ENCODE data around the gene DHX16.
A peak's percentile ranks its signal among the peaks of the same experiment; 100 is the strongest.

GRCh38 chr6:30614843-30615218, 58.0 kb downstream of the DHX16 start:
- no peak for TF ChIP-seq CTCF (IDR thresholded peaks at IDR 0.05)
- no peak for TF ChIP-seq EP300 (IDR thresholded peaks at IDR 0.05)
- peak; percentile 54 for TF ChIP-seq POLR2AphosphoS5 (IDR thresholded peaks at IDR 0.05)
- TF ChIP-seq POLR2A (IDR thresholded peaks at IDR 0.05), result peak; percentile 5 to 27

Measured in gastroesophageal sphincter (tissue), 3 donors.